Left lobe of liver (tissue), 2 donors: ENCODE data around the gene IRF2BP2. TPM values are rescaled to one million over a fixed set of nuclear protein-coding genes. Genes with fewer than 3 reads are reported as not detected.
A peak's percentile ranks its signal among the peaks of the same experiment; 100 is the strongest.

ENCODE experiments used
- ATAC-seq: fragments of 200-7000 bp; cut with Tn5 transposase; one replicate; pipeline ENCODE4 v1.9.1; 2020; ENCODE audit warnings: mild to moderate bottlenecking, moderate library complexity
- DNase-seq: peaks from one replicate; pipeline ENCODE4 v3.0.0-alpha.2; 2020; ENCODE audit warnings: low spot score
- total RNA-seq: library from RNA; stranded (reverse); gene quantifications from one replicate; pipeline ENCODE4 v1.2.1, GENCODE V29; 2021
- donor health status: DM: no; HTN: no; CAD: no; lungs with moderate emphysema.
- donor health status: DM: no; HTN: yes; CAD: no.

Gene IRF2BP2
- total RNA-seq, 1 donor from 2014 or later: 48.7 TPM

GRCh38 chr1:234585330-234586055 lies 24.5 kb downstream of the IRF2BP2 start:
- DNase-seq (no peak), ATAC-seq (no peak)

- ATAC-seq (no peak), DNase-seq (no peak)
These were observed 25.1 kb downstream of the IRF2BP2 start for GRCh38 chr1:234584926-234585325.

- DNase-seq: no peak
- peak; percentile 76 for ATAC-seq
These were observed 25.6 kb downstream of the IRF2BP2 start for GRCh38 chr1:234584420-234584805.

GRCh38 chr1:234583755-234584419 lies 26.1 kb downstream of the IRF2BP2 start:
- peak; percentile 87 for ATAC-seq
- DNase-seq: peak; percentile 83

GRCh38 chr1:234582681-234583301 lies 27.2 kb downstream of the IRF2BP2 start:
- ATAC-seq (no peak), DNase-seq (no peak)

- ATAC-seq: no peak
- DNase-seq: no peak
These were observed 27.8 kb downstream of the IRF2BP2 start for GRCh38 chr1:234582186-234582585.

GRCh38 chr1:234581063-234581714 lies 28.8 kb downstream of the IRF2BP2 start:
- ATAC-seq: no peak
- no peak for DNase-seq

GRCh38 chr1:234579967-234580366 lies 30.0 kb downstream of the IRF2BP2 start:
- DNase-seq (no peak), ATAC-seq (no peak)

GRCh38 chr1:234578735-234579134 lies 31.2 kb downstream of the IRF2BP2 start:
- ATAC-seq (no peak), DNase-seq (no peak)

- ATAC-seq: no peak
- no peak for DNase-seq
These were observed 31.9 kb downstream of the IRF2BP2 start for GRCh38 chr1:234578087-234578486.

- DNase-seq (no peak), ATAC-seq (peak; percentile 71)
These were observed 36.2 kb downstream of the IRF2BP2 start for GRCh38 chr1:234573711-234574299.

- DNase-seq (no peak), ATAC-seq (no peak)
These were observed 37.0 kb downstream of the IRF2BP2 start for GRCh38 chr1:234572966-234573365.

- ATAC-seq (no peak), DNase-seq (no peak)
These were observed 38.3 kb downstream of the IRF2BP2 start for GRCh38 chr1:234571702-234572101.

- no peak for ATAC-seq
- no peak for DNase-seq
These were observed 39.5 kb downstream of the IRF2BP2 start for GRCh38 chr1:234570329-234571120.

- ATAC-seq: no peak
These were observed 41.6 kb downstream of the IRF2BP2 start for GRCh38 chr1:234568345-234568744.

GRCh38 chr1:234565132-234565531 lies 44.8 kb downstream of the IRF2BP2 start:
- DNase-seq (no peak), ATAC-seq (no peak)

More at GRCh38 chr1:234568345-234568744, 41.6 kb downstream of the IRF2BP2 start:
- no peak for DNase-seq

GRCh38 chr1:234564035-234565029 lies 45.6 kb downstream of the IRF2BP2 start:
- ATAC-seq: no peak
- DNase-seq: no peak

GRCh38 chr1:234562334-234562733 lies 47.6 kb downstream of the IRF2BP2 start:
- DNase-seq (peak; percentile 37), ATAC-seq (peak; percentile 35)

- ATAC-seq (no peak), DNase-seq (no peak)
These were observed 48.7 kb downstream of the IRF2BP2 start for GRCh38 chr1:234561319-234561718.
